DND-41 (cell line): ENCODE data around the gene UNC79.
"Not testable (repeated sequence)": the region's sequence is repeated elsewhere in the genome, so short reads cannot be mapped to it uniquely, and the experiment has no call there.

Source experiments
- ATAC-seq: fragments of 200-7000 bp; cut with Tn5 transposase; 3 replicates; pipeline ENCODE4 v1.9.1; 2021; ENCODE audit warnings: low read depth; ENCODE audit not compliant: insufficient read depth
- DNase-seq: peaks from one replicate; pipeline ENCODE4 v3.0.0-alpha.2; 2020
- H2AFZ ChIP-seq: 2 replicates; pipeline ENCODE4 v1.6.0; 2012; ENCODE audit warnings: low read depth, low read length
- H3K27ac ChIP-seq: 2 replicates; pipeline ENCODE4 v1.5.1; 2012; ENCODE audit warnings: low read length, inconsistent platforms
- H3K27me3 ChIP-seq: fragments of 200-600 bp; sonication (generic); 2 replicates; pipeline ENCODE4 v1.6.0; 2012; ENCODE audit warnings: low read length, mild to moderate bottlenecking, inconsistent platforms; ENCODE audit not compliant: insufficient read depth, poor library complexity
- H3K36me3 ChIP-seq: 2 replicates; pipeline ENCODE4 v1.5.1; 2012; ENCODE audit warnings: low read length, inconsistent platforms; ENCODE audit not compliant: insufficient read depth
- H3K4me1 ChIP-seq: 2 replicates; pipeline ENCODE4 v1.5.1; 2012; ENCODE audit warnings: mild to moderate bottlenecking, low read length; ENCODE audit not compliant: insufficient read depth
- H3K4me2 ChIP-seq: 2 replicates; pipeline ENCODE4 v1.6.0; 2012; ENCODE audit warnings: mild to moderate bottlenecking, moderate library complexity, low read length, inconsistent platforms; ENCODE audit not compliant: insufficient read depth
- H3K4me3 ChIP-seq, 2 experiments: fragments of 200-600 bp in 1 of 2; shearing (Covaris generic) in 1 of 2; 2 replicates each; pipeline ENCODE4 v1.5.1; 2012 to 2016; ENCODE audit warnings: inconsistent platforms in 2 of 2, low read length in 2 of 2, mild to moderate bottlenecking in 2 of 2, low read depth in 1 of 2, moderate library complexity in 1 of 2
- H3K79me2 ChIP-seq: 2 replicates; pipeline ENCODE4 v1.6.0; 2012; ENCODE audit warnings: low read length, inconsistent platforms; ENCODE audit not compliant: insufficient read depth
- H3K9ac ChIP-seq: 2 replicates; pipeline ENCODE4 v1.6.0; 2012; ENCODE audit warnings: low read depth, mild to moderate bottlenecking, inconsistent platforms, low read length, moderate library complexity
- H3K9me3 ChIP-seq: 2 replicates; pipeline ENCODE4 v1.5.1; 2012; ENCODE audit warnings: low read length, moderate library complexity, mild to moderate bottlenecking, inconsistent platforms; ENCODE audit not compliant: insufficient read depth, severe bottlenecking
- H4K20me1 ChIP-seq: 2 replicates; pipeline ENCODE4 v1.6.0; 2012; ENCODE audit warnings: low read length; ENCODE audit not compliant: insufficient read depth
- EZH2 ChIP-seq: IDR thresholded peaks from 3 replicates; pipeline ENCODE4 v1.6.1; 2012; ENCODE audit warnings: borderline replicate concordance, low read depth, mild to moderate bottlenecking, moderate library complexity, low read length, inconsistent platforms; ENCODE audit not compliant: severe bottlenecking
- TF ChIP-seq, protein P1 (sequence below): IDR thresholded peaks from 2 replicates; pipeline ENCODE4 v1.5.1; 2012; ENCODE audit warnings: borderline replicate concordance, low read length, moderate library complexity, mild to moderate bottlenecking; ENCODE audit not compliant: poor library complexity, severe bottlenecking; ENCODE audit errors: extremely low read depth

UNC79 gene

DNA sequence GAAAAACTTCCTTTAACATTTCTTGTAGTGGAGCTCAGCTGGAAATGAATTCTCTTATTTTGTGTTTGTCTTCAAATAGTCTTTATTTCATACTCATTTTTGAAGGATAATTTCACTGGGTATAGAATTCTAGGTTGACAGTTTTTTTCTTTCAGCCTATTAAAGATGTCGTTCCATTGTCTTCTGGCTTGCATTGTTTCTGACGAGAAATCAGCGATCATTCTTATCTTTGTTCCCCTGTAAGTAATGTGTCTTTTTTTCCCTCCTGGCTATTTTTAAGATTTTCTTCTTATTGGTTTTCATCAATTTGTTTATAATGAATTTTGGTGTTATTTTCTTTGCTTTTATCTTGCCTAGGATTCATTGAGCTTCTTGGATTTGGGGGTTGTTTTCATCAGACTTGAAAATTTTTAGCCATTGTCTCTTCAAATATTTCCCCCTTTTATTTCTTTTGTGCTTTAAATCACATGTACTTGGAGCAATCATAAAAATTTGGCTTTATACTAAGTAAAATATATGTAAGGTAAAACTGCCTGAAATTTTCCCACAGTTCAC lies 89.4 kb downstream of the UNC79 start:
- Histone ChIP-seq H3K27me3 (no peaks in the 10 kb centered on the region), H3K79me2 (no peaks in the 10 kb centered on the region), H3K36me3 (no peaks in the 10 kb centered on the region), H4K20me1 (no peaks in the 10 kb centered on the region), H3K4me3 (no peak overlapping the region), H3K9me3 (peaks cover 26% of the 10 kb centered on the region), H2AFZ (no peak overlapping the region), H3K4me1 (no peaks in the 10 kb centered on the region), H3K4me2 (no peak overlapping the region), H3K27ac (no peak overlapping the region), H3K9ac (no peak overlapping the region)
- TF ChIP-seq EZH2, result no peak
- TF ChIP-seq, protein P1, sequence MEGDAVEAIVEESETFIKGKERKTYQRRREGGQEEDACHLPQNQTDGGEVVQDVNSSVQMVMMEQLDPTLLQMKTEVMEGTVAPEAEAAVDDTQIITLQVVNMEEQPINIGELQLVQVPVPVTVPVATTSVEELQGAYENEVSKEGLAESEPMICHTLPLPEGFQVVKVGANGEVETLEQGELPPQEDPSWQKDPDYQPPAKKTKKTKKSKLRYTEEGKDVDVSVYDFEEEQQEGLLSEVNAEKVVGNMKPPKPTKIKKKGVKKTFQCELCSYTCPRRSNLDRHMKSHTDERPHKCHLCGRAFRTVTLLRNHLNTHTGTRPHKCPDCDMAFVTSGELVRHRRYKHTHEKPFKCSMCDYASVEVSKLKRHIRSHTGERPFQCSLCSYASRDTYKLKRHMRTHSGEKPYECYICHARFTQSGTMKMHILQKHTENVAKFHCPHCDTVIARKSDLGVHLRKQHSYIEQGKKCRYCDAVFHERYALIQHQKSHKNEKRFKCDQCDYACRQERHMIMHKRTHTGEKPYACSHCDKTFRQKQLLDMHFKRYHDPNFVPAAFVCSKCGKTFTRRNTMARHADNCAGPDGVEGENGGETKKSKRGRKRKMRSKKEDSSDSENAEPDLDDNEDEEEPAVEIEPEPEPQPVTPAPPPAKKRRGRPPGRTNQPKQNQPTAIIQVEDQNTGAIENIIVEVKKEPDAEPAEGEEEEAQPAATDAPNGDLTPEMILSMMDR, result no peak
- no peak for DNase-seq
- ATAC-seq, result no peak

DNA sequence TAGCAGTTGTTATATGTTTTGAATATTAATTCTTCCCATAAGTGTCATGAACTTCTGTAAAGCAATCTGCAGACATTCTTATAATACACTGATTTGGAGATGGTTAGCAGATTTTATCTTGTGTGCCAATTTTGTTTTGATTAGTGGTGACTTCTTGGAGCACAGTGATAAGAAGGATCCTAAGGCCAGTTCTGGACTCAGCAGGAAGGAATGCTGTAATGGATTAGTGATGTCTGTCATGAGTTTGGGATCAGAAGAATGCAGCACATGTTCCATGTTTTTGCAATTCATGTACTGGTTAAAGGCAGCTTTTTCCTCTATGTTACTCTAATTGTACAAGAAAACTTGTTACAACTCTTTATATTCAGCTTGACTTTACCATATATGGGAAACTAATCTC lies 91.5 kb downstream of the UNC79 start:
- ATAC-seq (no peak), DNase-seq (no peak)
- H3K9ac ChIP-seq, result no peak overlapping the region
- no peaks in the 10 kb centered on the region for H3K27me3 ChIP-seq
- no peak overlapping the region for H2AFZ ChIP-seq
- no peak overlapping the region for H3K27ac ChIP-seq
- H3K9me3 ChIP-seq, result peaks cover 26% of the 10 kb centered on the region
- H3K36me3 ChIP-seq, result no peaks in the 10 kb centered on the region
- H3K4me2 ChIP-seq, result no peak overlapping the region
- no peaks in the 10 kb centered on the region for H3K79me2 ChIP-seq
- H4K20me1 ChIP-seq, result no peaks in the 10 kb centered on the region
- no peak overlapping the region for H3K4me3 ChIP-seq
- H3K4me1 ChIP-seq, result no peaks in the 10 kb centered on the region
- TF ChIP-seq, protein P1, result no peak
- no peak for TF ChIP-seq EZH2

DNA sequence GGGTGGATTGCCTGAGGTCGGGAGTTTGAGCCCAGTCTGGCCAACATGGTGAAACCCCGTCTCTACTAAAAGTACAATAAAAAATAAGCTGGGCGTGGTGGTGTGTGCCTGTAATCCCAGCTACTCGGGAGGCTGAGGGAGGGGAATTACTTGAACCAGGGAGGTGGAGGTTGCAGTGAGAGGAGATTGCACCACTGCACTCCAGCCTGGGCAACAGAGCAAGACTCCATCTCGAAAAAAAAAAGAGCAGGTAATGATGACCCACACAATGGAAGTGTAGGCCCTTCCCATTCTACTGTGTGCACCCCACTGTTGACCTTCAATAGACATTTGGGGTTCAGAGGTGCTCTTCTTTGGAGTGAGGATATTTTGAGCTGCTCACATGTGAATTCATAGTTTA lies 94.5 kb downstream of the UNC79 start:
- not testable (repeated sequence) for H3K36me3 ChIP-seq, H3K4me1 ChIP-seq, H3K27me3 ChIP-seq, DNase-seq, H3K27ac ChIP-seq, H4K20me1 ChIP-seq, H3K4me3 ChIP-seq, ATAC-seq, H3K79me2 ChIP-seq, H3K9ac ChIP-seq, H3K4me2 ChIP-seq, H2AFZ ChIP-seq
- H3K9me3 ChIP-seq, result peaks cover 14% of the 10 kb centered on the region

DNA sequence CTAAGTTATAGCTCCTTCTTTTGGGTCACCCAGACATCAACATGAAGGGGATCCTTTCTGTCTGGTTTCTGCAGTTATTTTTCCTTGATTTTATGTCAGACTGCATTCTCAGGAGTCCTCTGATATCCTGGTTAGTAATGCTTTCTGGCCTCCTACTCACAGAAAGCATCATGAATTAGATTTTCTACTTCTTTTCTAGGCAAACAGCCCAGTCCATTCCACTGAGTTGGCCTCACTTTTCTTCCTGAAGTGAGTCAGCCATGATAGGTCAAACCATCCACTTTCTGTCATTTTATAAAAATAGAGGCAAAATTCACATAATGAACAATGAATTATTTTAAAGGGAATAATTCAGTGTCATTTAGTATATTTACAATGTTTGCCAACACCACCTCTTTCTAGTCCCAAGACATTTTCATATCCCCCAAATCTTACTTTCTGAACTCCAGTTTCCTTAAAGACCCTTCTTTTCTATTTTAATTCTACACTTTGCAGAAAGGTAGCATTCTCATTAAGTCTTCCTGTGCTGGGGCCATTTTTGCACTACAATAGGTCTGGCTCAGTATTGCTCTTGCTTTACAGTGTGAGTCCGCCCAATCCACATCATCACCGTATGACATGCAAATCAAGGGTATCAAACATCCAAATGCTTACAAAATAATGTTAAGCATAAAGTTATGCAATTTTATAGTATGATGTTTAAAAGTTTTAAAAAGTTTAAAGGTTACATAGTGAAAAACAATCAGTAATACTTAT lies 95.1 kb downstream of the UNC79 start:
- DNase-seq, result no peak

More for the DNA sequence above, 95.1 kb downstream of the UNC79 start:
- Histone ChIP-seq H3K9ac (no peak overlapping the region), H4K20me1 (no peaks in the 10 kb centered on the region), H3K4me2 (no peak overlapping the region), H2AFZ (no peak overlapping the region), H3K27me3 (no peaks in the 10 kb centered on the region), H3K4me1 (no peaks in the 10 kb centered on the region), H3K4me3 (no peak overlapping the region), H3K27ac (no peak overlapping the region), H3K9me3 (peaks cover 7% of the 10 kb centered on the region), H3K36me3 (no peaks in the 10 kb centered on the region), H3K79me2 (no peaks in the 10 kb centered on the region)
- TF ChIP-seq, protein P1, result no peak
- no peak for TF ChIP-seq EZH2
- ATAC-seq, result no peak
